Epidermal melanocyte (primary cell): ENCODE data around the gene ZNF121.
"Not testable (repeated sequence)": the region's sequence is repeated elsewhere in the genome, so short reads cannot be mapped to it uniquely, and the experiment has no call there.

Experiments used
- DNase-seq: peaks from one replicate; pipeline ENCODE4 v3.0.0; 2011; ENCODE audit warnings: low spot score; ENCODE audit not compliant: insufficient read length

The ZNF121 gene

GRCh38 chr19:9584073-9584833 is at the start of gene ZNF121:
ZNF121 (minus strand) TSS chr19:9584504; CDS start chr19:9568097, 16,407 bp downstream.
- peak; percentile 79 for DNase-seq

GRCh38 chr19:9627856-9628255 is 43.6 kb upstream of the ZNF121 start:
- DNase-seq: no peak

GRCh38 chr19:9622531-9622930 is 38.2 kb upstream of the ZNF121 start:
- no peak for DNase-seq

- peak; percentile 63 for DNase-seq
Measured at GRCh38 chr19:9621156-9622037, 37.1 kb upstream of the ZNF121 start, which contains the start of gene ZNF561. ZNF561 (minus strand) TSS chr19:9621232; CDS start chr19:9619456, 1,776 bp downstream.

- no peak for DNase-seq
Measured at GRCh38 chr19:9620842-9621155, 36.5 kb upstream of the ZNF121 start.

GRCh38 chr19:9615844-9616243 is 31.5 kb upstream of the ZNF121 start:
- DNase-seq: no peak

- no peak for DNase-seq
Measured at GRCh38 chr19:9610484-9611113, 26.3 kb upstream of the ZNF121 start.

GRCh38 chr19:9608912-9609311 is 24.6 kb upstream of the ZNF121 start:
- DNase-seq: no peak

- DNase-seq: no peak
Measured at GRCh38 chr19:9597027-9597426, 12.7 kb upstream of the ZNF121 start.

GRCh38 chr19:9586764-9587163 is 2.5 kb upstream of the ZNF121 start:
- DNase-seq: no peak

GRCh38 chr19:9582081-9582725 is 2.1 kb downstream of the ZNF121 start:
- not testable (repeated sequence) for DNase-seq

GRCh38 chr19:9580728-9581127 is 3.6 kb downstream of the ZNF121 start:
- DNase-seq: no peak

- DNase-seq: no peak
Measured at GRCh38 chr19:9570255-9570654, 14.0 kb downstream of the ZNF121 start.

GRCh38 chr19:9566729-9567128 is 17.6 kb downstream of the ZNF121 start:
- no peak for DNase-seq

GRCh38 chr19:9565900-9566705 is 18.2 kb downstream of the ZNF121 start:
- no peak for DNase-seq

- no peak for DNase-seq
Measured at GRCh38 chr19:9552536-9553274, 31.6 kb downstream of the ZNF121 start.

- no peak for DNase-seq
Measured at GRCh38 chr19:9547870-9548269, 36.4 kb downstream of the ZNF121 start.

GRCh38 chr19:9541281-9541680 is 43.0 kb downstream of the ZNF121 start:
- not testable (repeated sequence) for DNase-seq

- not testable (repeated sequence) for DNase-seq
Measured at GRCh38 chr19:9539921-9540320, 44.4 kb downstream of the ZNF121 start.

- DNase-seq: not testable (repeated sequence)
Measured at GRCh38 chr19:9539201-9539600, 45.1 kb downstream of the ZNF121 start.
